HCT116 (cell line): Measurements from ENCODE around the gene GPR26.

Experiments used
- ATF3 ChIP-seq: IDR thresholded peaks from 2 replicates; pipeline ENCODE4 v1.6.1; 2012
- CTCF ChIP-seq, 3 experiments: fragments of 200-600 bp in 1 of 3; sonication (generic) in 1 of 3; IDR thresholded peaks in 2 of 3; conservative IDR thresholded peaks in 1 of 3; 2 replicates each; pipeline ENCODE4 v1.5.1; 2012 to 2017; ENCODE audit warnings: low read depth in 2 of 3, low read length in 2 of 3, antibody characterized with exemption in 1 of 3, borderline replicate concordance in 1 of 3, control low read depth in 1 of 3, mild to moderate bottlenecking in 1 of 3, mixed read lengths in 1 of 3, mixed run types in 1 of 3, moderate library complexity in 1 of 3; ENCODE audit not compliant: insufficient read depth in 1 of 3
- EGR1 ChIP-seq: IDR thresholded peaks from 2 replicates; pipeline ENCODE4 v1.6.1; 2012; ENCODE audit warnings: low read depth
- EZH2 ChIP-seq: fragments of 200-600 bp; sonication (generic); IDR thresholded peaks from 2 replicates; pipeline ENCODE4 v1.6.1; 2017; ENCODE audit warnings: antibody characterized with exemption, mixed run types
- JUND ChIP-seq: IDR thresholded peaks from 2 replicates; pipeline ENCODE4 v1.6.1; 2012
- MAX ChIP-seq: IDR thresholded peaks from 2 replicates; pipeline ENCODE4 v1.6.1; 2012
- POLR2A ChIP-seq: IDR thresholded peaks from 2 replicates; pipeline ENCODE4 v1.7.0; 2011; ENCODE audit warnings: borderline replicate concordance; ENCODE audit not compliant: insufficient read depth, insufficient read length; ENCODE audit errors: extremely low read depth
- RAD21 ChIP-seq: IDR thresholded peaks from 2 replicates; pipeline ENCODE4 v1.6.1; 2012; ENCODE audit warnings: low read depth, mild to moderate bottlenecking
- YY1 ChIP-seq: IDR thresholded peaks from 2 replicates; pipeline ENCODE4 v1.6.1; 2011; ENCODE audit warnings: low read length, low read depth, moderate library complexity, mild to moderate bottlenecking; ENCODE audit not compliant: insufficient replicate concordance; ENCODE audit errors: extremely low read depth

- TF ChIP-seq CTCF (IDR thresholded peaks at IDR 0.05 in 2 of 3, conservative IDR thresholded peaks at IDR 0.05 in 1 of 3; ENCODE audit: borderline replicate concordance in 1 of 3, insufficient read depth in 1 of 3, low read depth in 2 of 3, low read length in 2 of 3), result no peak
- TF ChIP-seq POLR2A, result no peak
- TF ChIP-seq ATF3, result no peak
- TF ChIP-seq EZH2, result no peak
- no peak for TF ChIP-seq EGR1
- no peak for TF ChIP-seq MAX
- TF ChIP-seq JUND, result no peak
- no peak for TF ChIP-seq RAD21
- no peak for TF ChIP-seq YY1
These were observed 21.1 kb upstream of the GPR26 start for GRCh38 chr10:123645016-123645415.
